ENCODE results near the gene ENAM.

DNA sequence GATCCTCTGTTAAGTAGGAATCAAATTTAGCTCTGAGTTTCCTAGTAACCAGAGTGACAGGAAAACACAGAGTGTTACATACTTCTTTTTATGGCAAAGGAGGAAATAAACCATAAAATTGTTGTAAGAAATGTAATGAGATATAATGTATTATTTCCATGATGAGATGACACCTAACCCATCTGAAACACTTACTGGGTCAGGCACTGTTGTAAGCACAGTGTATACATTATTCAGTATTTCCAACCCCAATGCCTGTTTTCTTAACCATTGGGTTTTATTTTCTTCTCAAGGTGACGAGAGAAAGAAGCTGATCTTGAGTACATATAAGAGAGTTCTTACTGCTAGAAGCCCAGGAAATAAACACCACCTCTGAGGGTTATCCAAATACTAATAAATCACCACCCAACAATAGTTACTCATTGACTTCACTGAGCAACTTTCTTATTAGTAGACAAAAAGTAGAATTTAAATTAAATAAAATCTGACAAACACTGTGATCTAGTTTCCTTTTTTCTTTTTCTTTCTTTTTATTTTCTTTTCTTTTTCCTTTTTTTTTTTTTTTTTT is 4.2 kb upstream of the ENAM start:
- TF ChIP-seq, protein P1, sequence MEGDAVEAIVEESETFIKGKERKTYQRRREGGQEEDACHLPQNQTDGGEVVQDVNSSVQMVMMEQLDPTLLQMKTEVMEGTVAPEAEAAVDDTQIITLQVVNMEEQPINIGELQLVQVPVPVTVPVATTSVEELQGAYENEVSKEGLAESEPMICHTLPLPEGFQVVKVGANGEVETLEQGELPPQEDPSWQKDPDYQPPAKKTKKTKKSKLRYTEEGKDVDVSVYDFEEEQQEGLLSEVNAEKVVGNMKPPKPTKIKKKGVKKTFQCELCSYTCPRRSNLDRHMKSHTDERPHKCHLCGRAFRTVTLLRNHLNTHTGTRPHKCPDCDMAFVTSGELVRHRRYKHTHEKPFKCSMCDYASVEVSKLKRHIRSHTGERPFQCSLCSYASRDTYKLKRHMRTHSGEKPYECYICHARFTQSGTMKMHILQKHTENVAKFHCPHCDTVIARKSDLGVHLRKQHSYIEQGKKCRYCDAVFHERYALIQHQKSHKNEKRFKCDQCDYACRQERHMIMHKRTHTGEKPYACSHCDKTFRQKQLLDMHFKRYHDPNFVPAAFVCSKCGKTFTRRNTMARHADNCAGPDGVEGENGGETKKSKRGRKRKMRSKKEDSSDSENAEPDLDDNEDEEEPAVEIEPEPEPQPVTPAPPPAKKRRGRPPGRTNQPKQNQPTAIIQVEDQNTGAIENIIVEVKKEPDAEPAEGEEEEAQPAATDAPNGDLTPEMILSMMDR (IDR thresholded peaks at IDR 0.05 in 4 of 5, conservative IDR thresholded peaks at IDR 0.05 in 1 of 5): no peak
- no peak for TF ChIP-seq POLR2A (IDR thresholded peaks at IDR 0.05)
